ENCODE data around the gene PYGL.

PYGL gene

DNA sequence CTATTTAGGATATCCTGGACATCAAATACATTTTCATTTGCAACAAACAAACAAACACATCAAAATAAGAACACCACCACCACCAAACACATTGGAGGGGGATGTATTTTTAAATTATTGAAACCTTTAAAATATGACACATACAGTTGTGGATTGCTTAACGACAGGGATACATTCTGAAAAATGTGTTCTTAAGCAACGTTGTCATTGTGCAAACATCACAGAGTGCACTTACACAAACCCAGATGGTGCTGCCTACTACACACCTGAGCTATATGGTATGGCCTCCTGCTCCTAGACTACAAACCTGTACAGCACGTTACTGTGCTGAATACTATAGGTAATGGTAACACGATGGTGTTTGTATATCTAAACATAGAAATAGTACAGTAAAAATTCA, 19.4 kb downstream of the PYGL start:
- Histone ChIP-seq H3K9me3 (ENCODE audit: control insufficient read depth, insufficient read depth, low read depth, low read length) (no peaks in the 10 kb centered on the region), H3K27ac (ENCODE audit: extremely low read depth, low read depth, low read length) (no peak overlapping the region), H3K36me3 (ENCODE audit: control insufficient read depth in 2 of 2, insufficient read depth in 1 of 2, low read length in 2 of 2) (peaks cover 18 to 75% of the 10 kb centered on the region in 2 experiments), H3K4me3 (ENCODE audit: low read depth, low read length) (no peak overlapping the region), H3K4me1 (ENCODE audit: control insufficient read depth, insufficient read depth, low read length) (no peaks in the 10 kb centered on the region)
- POLR2A ChIA-PET: no interaction called here
- CTCF ChIA-PET: interaction anchor here (0.5 to 1.4 kb wide), 4 partner anchors 147 to 1347 kb away, joined by 3 read pairs; no protein-coding TSS in a partner anchor
- no peak for TF ChIP-seq ZFP3 (tag by site-specific recombination; IDR thresholded peaks at IDR 0.05; ENCODE audit: low read depth)
- TF ChIP-seq ZNF529 (tag by site-specific recombination; IDR thresholded peaks at IDR 0.05; ENCODE audit: insufficient replicate concordance): no peak
- TF ChIP-seq ZNF350 (tag by site-specific recombination; IDR thresholded peaks at IDR 0.05): no peak
- TF ChIP-seq ZFHX2 (tag by site-specific recombination; conservative IDR thresholded peaks at IDR 0.05): no peak
- no peak for TF ChIP-seq KLF10 (tag by site-specific recombination; IDR thresholded peaks at IDR 0.05)
- no peak for TF ChIP-seq ZNF677 (tag by site-specific recombination; IDR thresholded peaks at IDR 0.05)
- TF ChIP-seq GLI4 (tag by site-specific recombination; IDR thresholded peaks at IDR 0.05): no peak

DNA sequence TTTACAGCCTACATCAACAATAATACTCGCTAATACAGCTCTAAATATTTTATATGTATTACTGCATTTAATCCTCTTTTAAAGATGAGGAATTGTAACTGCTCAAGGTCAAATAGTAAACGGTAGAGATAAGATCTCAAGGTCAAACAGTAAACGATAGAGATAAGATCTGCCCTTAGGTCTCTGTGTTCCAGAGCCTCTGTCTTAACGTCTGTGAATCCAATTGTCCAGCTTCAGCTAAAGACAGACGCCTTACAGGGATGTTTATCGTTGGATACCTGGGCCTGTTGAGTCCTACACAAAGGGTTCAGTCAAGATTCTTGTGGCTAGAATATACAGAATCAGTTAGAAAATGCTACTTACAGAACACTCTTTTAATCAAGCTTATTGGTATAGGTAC, 20.0 kb downstream of the PYGL start:
- H3K4me3 ChIP-seq (ENCODE audit: low read depth, low read length): no peak overlapping the region
- CTCF ChIA-PET: interaction anchor here (0.5 to 1.1 kb wide), 3 partner anchors 151 to 1348 kb away, joined by 3 to 4 read pairs (median 3); no protein-coding TSS in a partner anchor
- H3K4me1 ChIP-seq (ENCODE audit: control insufficient read depth, insufficient read depth, low read length): no peaks in the 10 kb centered on the region
- TF ChIP-seq PBX3 (CRISPR knock-in tag; IDR thresholded peaks at IDR 0.05) (no peak), KLF8 (tag by site-specific recombination; IDR thresholded peaks at IDR 0.05) (no peak), ZNF747 (tag by site-specific recombination; IDR thresholded peaks at IDR 0.05) (no peak), ZNF157 (tag by site-specific recombination; IDR thresholded peaks at IDR 0.05) (no peak), ZNF610 (tag by site-specific recombination; IDR thresholded peaks at IDR 0.05; ENCODE audit: borderline replicate concordance) (no peak), ZFP37 (tag by site-specific recombination; IDR thresholded peaks at IDR 0.05) (no peak), KLF16 (tag by site-specific recombination; IDR thresholded peaks at IDR 0.05) (no peak), ZNF704 (tag by site-specific recombination; IDR thresholded peaks at IDR 0.05) (no peak), PRDM6 (tag by site-specific recombination; IDR thresholded peaks at IDR 0.05) (no peak)
- no peaks in the 10 kb centered on the region for H3K9me3 ChIP-seq (ENCODE audit: control insufficient read depth, insufficient read depth, low read depth, low read length)
- H3K36me3 ChIP-seq (ENCODE audit: control insufficient read depth in 2 of 2, insufficient read depth in 1 of 2, low read length in 2 of 2): peaks cover 19 to 73% of the 10 kb centered on the region in 2 experiments
- POLR2A ChIA-PET: no interaction called here
- no peak overlapping the region for H3K27ac ChIP-seq (ENCODE audit: extremely low read depth, low read depth, low read length)

- H3K4me1 ChIP-seq (ENCODE audit: control insufficient read depth, insufficient read depth, low read length): no peaks in the 10 kb centered on the region
- no peak for TF ChIP-seq SCRT2 (tag by site-specific recombination; IDR thresholded peaks at IDR 0.05)
- TF ChIP-seq SCRT1 (tag by site-specific recombination; IDR thresholded peaks at IDR 0.05; ENCODE audit: borderline replicate concordance): 0 out of 2 replicates have a peak, but pooled peaks have one; percentile 47
- TF ChIP-seq ZNF146 (tag by site-specific recombination; IDR thresholded peaks at IDR 0.05): no peak
- H3K4me3 ChIP-seq (ENCODE audit: low read depth, low read length): no peak overlapping the region
- no peaks in the 10 kb centered on the region for H3K9me3 ChIP-seq (ENCODE audit: control insufficient read depth, insufficient read depth, low read depth, low read length)
- no peak overlapping the region for H3K27ac ChIP-seq (ENCODE audit: extremely low read depth, low read depth, low read length)
- POLR2A ChIA-PET: no interaction called here
- peaks cover 12 to 72% of the 10 kb centered on the region in 2 experiments; a peak in 2 of 3 replicates for H3K36me3 ChIP-seq (ENCODE audit: control insufficient read depth in 2 of 2, insufficient read depth in 1 of 2, low read length in 2 of 2)
- CTCF ChIA-PET: no interaction called here
Observed at GRCh38 chr14:50922803-50923202, 21.5 kb downstream of the PYGL start.
